Natural killer cell (primary cell): ENCODE results near the gene SSMEM1. TPM values are rescaled to one million over a fixed set of nuclear protein-coding genes. Genes with fewer than 3 reads are reported as not detected.
"Not testable (repeated sequence)": the region's sequence is repeated elsewhere in the genome, so short reads cannot be mapped to it uniquely, and the experiment has no call there.

ENCODE experiments used
- ATAC-seq, 3 donors: fragments of 150-1000 bp in 2 of 3; fragments of 200-7000 bp in 1 of 3; cut with Tn5 transposase; 1 replicate in 1 of 3; 2 replicates in 2 of 3; pipeline ENCODE4 v1.10.0; 2021; ENCODE audit warnings: mild to moderate bottlenecking in 2 of 3, moderate library complexity in 2 of 3
- DNase-seq, 2 donors: peaks; one replicate each; pipeline versions ENCODE4 v3.0.0 to v3.0.0-alpha.2; 2013 to 2021; ENCODE audit warnings: mixed read lengths in 1 of 2
- H3K27ac ChIP-seq: one replicate; pipeline ENCODE4 v1.5.1; 2013; ENCODE audit warnings: mild to moderate bottlenecking, low read length
- H3K27me3 ChIP-seq: one replicate; pipeline ENCODE4 v1.6.1; 2013; ENCODE audit warnings: low read length; ENCODE audit not compliant: control insufficient read depth, insufficient read depth
- H3K36me3 ChIP-seq: one replicate; pipeline ENCODE4 v1.6.1; 2013; ENCODE audit warnings: low read length; ENCODE audit not compliant: control insufficient read depth, insufficient read depth
- H3K4me1 ChIP-seq: one replicate; pipeline ENCODE4 v1.6.1; 2013; ENCODE audit warnings: low read length; ENCODE audit not compliant: control insufficient read depth, insufficient read depth
- H3K4me3 ChIP-seq: one replicate; pipeline ENCODE4 v1.5.1; 2013; ENCODE audit warnings: low read length
- H3K9me3 ChIP-seq: one replicate; pipeline ENCODE4 v1.6.1; 2013; ENCODE audit warnings: low read length; ENCODE audit not compliant: control insufficient read depth, insufficient read depth
- H3K27ac Mint-ChIP-seq, 2 donors: one replicate each; pipeline ENCODE4 v1.8.0; 2022; ENCODE audit warnings: mild to moderate bottlenecking in 2 of 2, mixed read lengths in 2 of 2, moderate library complexity in 1 of 2
- H3K27me3 Mint-ChIP-seq, 2 donors: one replicate each; pipeline ENCODE4 v1.8.0; 2022; ENCODE audit warnings: low read depth in 2 of 2, mixed read lengths in 2 of 2
- H3K36me3 Mint-ChIP-seq: one replicate; pipeline ENCODE4 v1.8.0; 2022; ENCODE audit warnings: mixed read lengths
- H3K4me1 Mint-ChIP-seq, 2 donors: one replicate each; pipeline ENCODE4 v1.8.0; 2022; ENCODE audit warnings: mixed read lengths in 2 of 2
- H3K4me3 Mint-ChIP-seq: one replicate; pipeline ENCODE4 v1.8.0; 2022; ENCODE audit warnings: mild to moderate bottlenecking, moderate library complexity, mixed read lengths
- H3K9me3 Mint-ChIP-seq, 2 donors: one replicate each; pipeline ENCODE4 v1.8.0; 2022; ENCODE audit warnings: mixed read lengths in 2 of 2
- WGBS: methylation state at CpG from one replicate; pipeline ENCODE4 v1.1.7; 2013; ENCODE audit warnings: missing lambda C conversion rate; ENCODE audit not compliant: insufficient coverage; 5-methylcytosine and 5-hydroxymethylcytosine counted together
- intact Hi-C: fragments of 100-400 bp; cut with micrococcal nuclease; formaldehyde crosslinking; loops from one replicate; pipeline ENCODE4 v1.14.2; 2022
- total RNA-seq, 4 donors: library from RNA; stranded (reverse); fragments of 120-200 nt in 1 of 4; gene quantifications; one replicate each; pipeline versions ENCODE4 v1.2.3 to v1.2.4, GENCODE V29; 2013 to 2022
- TF ChIP-seq, protein P1 (sequence below): fragments of 200-600 bp; IDR thresholded peaks from one replicate; pipeline ENCODE4 v1.8.0; 2022; ENCODE audit warnings: antibody characterized with exemption

SSMEM1 gene
- total RNA-seq, 3 donors from 2014 or later (not counting 1 experiment from before 2014, with no cell fraction given) = not detected

DNA sequence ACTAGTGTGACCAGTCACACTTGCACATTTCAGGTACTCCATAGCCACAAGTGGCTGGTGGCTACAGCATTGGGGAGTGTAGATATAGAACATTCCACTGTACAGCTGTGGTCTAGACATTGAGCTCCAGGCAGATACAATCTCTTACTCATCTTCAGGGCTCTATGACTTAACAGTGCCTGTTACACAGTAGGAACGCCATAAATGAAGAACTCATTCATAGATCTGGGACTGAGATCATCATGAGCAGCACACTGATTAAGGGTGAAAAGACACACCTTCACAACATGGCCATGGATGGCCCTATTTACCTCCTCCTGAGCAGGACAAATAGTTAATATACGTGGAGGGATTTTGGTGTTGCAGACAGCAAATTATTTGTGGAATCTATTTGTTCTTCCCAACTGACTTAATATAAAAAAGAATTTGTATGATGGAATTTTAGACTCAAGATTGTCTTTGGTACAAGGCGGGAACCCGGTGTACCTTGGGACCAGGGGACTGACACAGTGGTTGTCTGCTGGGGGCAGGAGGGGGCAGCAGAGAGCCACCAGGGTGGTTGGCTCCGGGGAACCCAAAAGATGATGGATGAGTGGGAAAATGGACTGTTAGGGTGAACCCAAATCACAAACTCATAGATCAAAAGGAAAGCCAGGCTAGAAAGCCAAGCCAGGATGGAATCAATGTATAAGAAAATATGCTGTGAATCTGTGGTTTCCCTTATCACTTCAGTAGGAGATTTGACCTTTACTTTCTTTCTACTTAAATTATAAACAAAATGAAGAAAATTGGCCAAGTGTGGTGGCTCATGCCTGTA lies 34.7 kb downstream of the SSMEM1 start:
- no peaks in the 10 kb centered on the region for H3K9me3 ChIP-seq
- Mint-ChIP-seq H3K4me1 (peaks cover 0 to 5% of the 10 kb centered on the region in 2 donors), H3K27ac (no peak overlapping the region), H3K9me3 (no peaks in the 10 kb centered on the region), H3K4me3 (no peak overlapping the region), H3K27me3 (peaks cover 12 to 26% of the 10 kb centered on the region in 2 donors), H3K36me3 (no peaks in the 10 kb centered on the region)
- H3K4me1 ChIP-seq = no peaks in the 10 kb centered on the region
- no peak overlapping the region for H3K27ac ChIP-seq
- ATAC-seq (peak; percentile 53 to 71 (median 64)), DNase-seq (peak; percentile 35 to 72)
- intact Hi-C loops = loop anchor here (1.0 to 5.0 kb wide), 3 partner anchors 320 to 590 kb away; no protein-coding TSS in a partner anchor
- TF ChIP-seq, protein P1, sequence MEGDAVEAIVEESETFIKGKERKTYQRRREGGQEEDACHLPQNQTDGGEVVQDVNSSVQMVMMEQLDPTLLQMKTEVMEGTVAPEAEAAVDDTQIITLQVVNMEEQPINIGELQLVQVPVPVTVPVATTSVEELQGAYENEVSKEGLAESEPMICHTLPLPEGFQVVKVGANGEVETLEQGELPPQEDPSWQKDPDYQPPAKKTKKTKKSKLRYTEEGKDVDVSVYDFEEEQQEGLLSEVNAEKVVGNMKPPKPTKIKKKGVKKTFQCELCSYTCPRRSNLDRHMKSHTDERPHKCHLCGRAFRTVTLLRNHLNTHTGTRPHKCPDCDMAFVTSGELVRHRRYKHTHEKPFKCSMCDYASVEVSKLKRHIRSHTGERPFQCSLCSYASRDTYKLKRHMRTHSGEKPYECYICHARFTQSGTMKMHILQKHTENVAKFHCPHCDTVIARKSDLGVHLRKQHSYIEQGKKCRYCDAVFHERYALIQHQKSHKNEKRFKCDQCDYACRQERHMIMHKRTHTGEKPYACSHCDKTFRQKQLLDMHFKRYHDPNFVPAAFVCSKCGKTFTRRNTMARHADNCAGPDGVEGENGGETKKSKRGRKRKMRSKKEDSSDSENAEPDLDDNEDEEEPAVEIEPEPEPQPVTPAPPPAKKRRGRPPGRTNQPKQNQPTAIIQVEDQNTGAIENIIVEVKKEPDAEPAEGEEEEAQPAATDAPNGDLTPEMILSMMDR = peak; percentile 70
- no peaks in the 10 kb centered on the region for H3K36me3 ChIP-seq
- H3K27me3 ChIP-seq = peaks cover 2% of the 10 kb centered on the region
- no peak overlapping the region for H3K4me3 ChIP-seq
- 20% methylated on average over 4 of the region's 5 CpGs for WGBS

DNA sequence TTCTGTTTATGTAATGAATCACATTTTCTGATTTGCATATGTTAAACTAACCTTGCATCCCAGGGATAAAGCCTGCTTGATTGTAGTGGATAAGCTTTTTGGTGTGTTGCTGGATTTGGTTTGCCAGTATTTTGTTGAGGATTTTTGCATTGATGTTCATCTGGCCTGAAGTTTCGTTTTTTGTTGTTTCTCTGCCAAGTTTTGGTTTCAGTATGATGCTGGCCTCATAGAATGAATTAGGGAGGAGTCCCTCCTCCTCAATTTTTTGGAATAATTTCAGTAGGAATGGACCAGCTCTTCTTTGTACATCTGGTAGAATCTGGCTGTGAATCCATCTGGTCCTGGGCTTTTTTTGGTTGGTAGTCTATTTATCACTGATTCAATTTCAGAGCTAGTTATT lies 35.8 kb downstream of the SSMEM1 start:
- peaks cover 12 to 26% of the 10 kb centered on the region in 2 donors for H3K27me3 Mint-ChIP-seq
- not testable (repeated sequence) for H3K4me3 Mint-ChIP-seq, H3K9me3 ChIP-seq, H3K27ac ChIP-seq, H3K36me3 Mint-ChIP-seq, H3K4me3 ChIP-seq, H3K27me3 ChIP-seq, ATAC-seq, H3K4me1 Mint-ChIP-seq, H3K9me3 Mint-ChIP-seq, DNase-seq, H3K36me3 ChIP-seq, H3K27ac Mint-ChIP-seq, H3K4me1 ChIP-seq
- intact Hi-C loops = loop anchor here (2.0 to 5.0 kb wide), 2 partner anchors 319 to 589 kb away; no protein-coding TSS in a partner anchor
- 33% methylated on average over 1 of the region's 1 CpG for WGBS

DNA sequence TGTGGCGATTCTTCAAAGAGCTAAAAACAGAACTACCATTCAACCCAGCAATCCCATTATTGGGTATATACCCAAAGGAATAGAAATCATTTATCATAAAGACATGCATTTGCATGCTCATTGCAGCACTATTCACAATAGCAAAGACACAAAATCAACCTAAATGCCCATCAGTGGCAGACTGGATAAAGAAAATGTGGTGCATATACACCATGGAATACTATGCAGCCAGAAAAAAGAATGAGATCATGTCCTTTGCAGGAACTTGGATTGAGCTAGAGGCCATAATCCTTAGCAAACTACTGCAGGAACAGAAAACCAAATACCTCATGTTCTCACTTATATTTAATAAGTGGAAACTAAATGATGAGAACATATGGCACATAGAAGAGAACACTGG lies 38.8 kb downstream of the SSMEM1 start:
- H3K27ac ChIP-seq, H3K4me3 ChIP-seq, H3K27ac Mint-ChIP-seq, H3K27me3 ChIP-seq, H3K36me3 ChIP-seq, ATAC-seq, DNase-seq, intact Hi-C loops, H3K4me3 Mint-ChIP-seq, H3K36me3 Mint-ChIP-seq, H3K4me1 Mint-ChIP-seq, H3K4me1 ChIP-seq, H3K9me3 ChIP-seq, H3K9me3 Mint-ChIP-seq: not testable (repeated sequence)
- H3K27me3 Mint-ChIP-seq = peaks cover 12 to 26% of the 10 kb centered on the region in 2 donors
- WGBS = 100% methylated on average over 1 of the region's 1 CpG

DNA sequence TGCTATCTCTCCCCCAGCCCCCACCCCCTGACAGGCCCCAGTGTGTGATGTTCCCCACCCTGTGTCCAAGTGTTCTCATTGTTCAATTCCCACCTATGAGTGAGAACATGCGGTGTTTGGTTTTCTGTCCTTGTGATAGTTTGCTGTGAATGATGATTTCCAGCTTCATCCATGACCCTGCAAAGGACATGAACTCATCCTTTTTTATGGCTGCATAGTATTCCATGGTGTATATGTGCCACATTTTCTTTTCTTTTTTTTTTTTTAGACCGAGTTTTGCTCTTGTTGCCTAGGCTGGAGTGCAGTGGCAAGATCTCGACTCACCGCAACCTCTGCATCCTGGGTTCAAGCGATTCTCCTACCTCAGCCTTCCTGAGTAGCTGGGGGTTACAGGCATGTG lies 41.2 kb downstream of the SSMEM1 start:
- H3K4me1 Mint-ChIP-seq, H3K4me1 ChIP-seq, DNase-seq, H3K36me3 Mint-ChIP-seq, intact Hi-C loops, H3K9me3 Mint-ChIP-seq, H3K4me3 Mint-ChIP-seq, H3K27me3 ChIP-seq, H3K9me3 ChIP-seq, ATAC-seq, H3K36me3 ChIP-seq, H3K4me3 ChIP-seq, H3K27ac ChIP-seq, H3K27ac Mint-ChIP-seq: not testable (repeated sequence)
- WGBS = 85% methylated on average over 4 of the region's 5 CpGs
- peaks cover 18 to 33% of the 10 kb centered on the region in 2 donors for H3K27me3 Mint-ChIP-seq

DNA sequence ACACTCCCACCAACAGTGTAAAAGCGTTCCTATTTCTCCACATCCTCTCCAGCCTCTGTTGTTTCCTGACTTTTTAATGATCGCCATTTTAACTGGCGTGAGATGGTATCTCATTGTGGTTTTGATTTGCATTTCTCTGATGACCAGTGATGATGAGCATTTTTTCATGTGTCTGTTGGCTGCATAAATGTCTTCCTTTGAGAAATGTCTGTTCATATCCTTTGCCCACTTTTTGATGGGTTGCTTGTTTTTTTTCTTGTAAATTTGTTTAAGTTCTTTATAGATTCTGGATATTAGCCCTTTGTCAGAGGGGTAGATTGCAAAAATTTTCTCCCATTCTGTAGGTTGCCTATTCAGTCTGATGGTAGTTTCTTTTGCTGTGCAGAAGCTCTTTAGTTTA lies 42.0 kb downstream of the SSMEM1 start:
- peaks cover 17 to 28% of the 10 kb centered on the region in 2 donors for H3K27me3 Mint-ChIP-seq
- 100% methylated on average over 1 of the region's 3 CpGs for WGBS

More for the DNA sequence above, 42.0 kb downstream of the SSMEM1 start:
- H3K4me1 ChIP-seq, ATAC-seq, H3K36me3 Mint-ChIP-seq, H3K4me1 Mint-ChIP-seq, H3K9me3 ChIP-seq, H3K27me3 ChIP-seq, H3K36me3 ChIP-seq, H3K4me3 ChIP-seq, H3K9me3 Mint-ChIP-seq, H3K4me3 Mint-ChIP-seq, intact Hi-C loops, H3K27ac ChIP-seq, DNase-seq, H3K27ac Mint-ChIP-seq: not testable (repeated sequence)
